GM21447 (cell line): ENCODE measurements around the gene RASGRP2.
"Not testable (repeated sequence)": the region's sequence is repeated elsewhere in the genome, so short reads cannot be mapped to it uniquely, and the experiment has no call there.

ENCODE experiments used
- ATAC-seq: cut with Tn5 transposase; IDR thresholded peaks from one replicate; pipeline ENCODE4 v1.9.1; 2021; ENCODE audit not compliant: unreplicated experiment

The RASGRP2 gene

GRCh38 chr11:64720640-64721358 is 23.1 kb downstream of the RASGRP2 start:
- no peak for ATAC-seq

GRCh38 chr11:64720167-64720566 is 23.8 kb downstream of the RASGRP2 start:
- ATAC-seq, result no peak

DNA sequence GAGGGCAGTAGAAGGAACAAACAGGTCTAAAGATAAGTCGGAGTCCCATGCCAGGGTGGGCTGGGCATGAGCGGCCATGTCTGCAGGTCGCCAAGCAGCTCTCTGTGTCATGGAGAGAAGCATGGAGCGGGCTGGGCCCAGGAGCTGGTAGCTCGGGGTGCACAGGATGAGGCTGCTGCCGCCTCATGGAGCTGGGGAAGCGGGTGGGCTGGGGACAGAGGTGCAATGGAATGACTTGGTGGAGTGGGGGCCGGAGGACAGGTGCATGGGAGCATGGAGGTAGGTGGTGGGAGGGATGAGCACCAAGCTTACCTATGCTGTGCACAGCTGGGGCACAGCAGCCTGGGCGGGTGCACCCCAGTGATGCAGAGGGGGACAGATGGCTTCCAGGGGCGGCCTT is 24.5 kb downstream of the RASGRP2 start:
- no peak for ATAC-seq

GRCh38 chr11:64718780-64719124 is 25.2 kb downstream of the RASGRP2 start:
- no peak for ATAC-seq

- ATAC-seq, result no peak
These were observed 25.7 kb downstream of the RASGRP2 start for GRCh38 chr11:64718084-64718779.

GRCh38 chr11:64717268-64717578 is 26.7 kb downstream of the RASGRP2 start:
- ATAC-seq, result no peak

DNA sequence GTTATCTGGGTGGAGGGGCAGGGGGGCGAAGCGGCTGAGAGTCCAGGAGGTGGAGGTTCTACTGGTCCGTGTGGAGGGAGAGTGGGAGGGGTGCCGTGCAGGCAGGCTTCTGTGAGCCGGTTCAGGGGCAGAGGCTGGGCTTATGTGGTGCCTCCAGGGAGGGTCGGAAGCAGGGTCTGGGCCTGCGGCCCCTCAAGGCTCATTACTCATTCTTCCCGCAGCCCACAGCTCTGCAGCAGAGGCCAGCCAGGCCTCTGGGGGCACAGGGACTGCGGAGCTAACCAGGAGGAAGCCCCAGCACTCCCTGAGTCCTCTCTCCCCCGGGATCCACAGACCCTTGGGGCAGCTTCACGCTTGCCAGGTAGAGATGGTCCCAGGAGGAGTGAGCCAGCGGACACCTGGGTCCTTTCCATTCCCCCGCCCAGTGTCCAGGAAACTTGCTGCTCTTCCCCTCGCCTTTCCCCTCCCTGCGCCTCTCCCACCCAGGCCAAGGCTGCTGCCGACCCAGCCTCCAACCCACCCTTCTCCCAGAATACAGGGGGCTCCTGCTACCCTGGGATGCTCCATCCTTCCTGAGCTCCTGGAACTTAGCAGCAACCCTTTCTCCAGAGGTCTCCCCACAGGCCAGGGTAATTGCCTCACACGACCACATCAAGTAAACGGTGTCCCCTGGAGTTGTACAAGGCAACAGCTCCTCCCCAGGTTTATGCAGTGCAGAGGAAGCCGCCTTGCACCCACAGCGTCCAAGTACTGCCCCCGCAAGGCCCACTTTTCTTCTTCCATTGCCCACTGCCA is 27.3 kb downstream of the RASGRP2 start:
- no peak for ATAC-seq

DNA sequence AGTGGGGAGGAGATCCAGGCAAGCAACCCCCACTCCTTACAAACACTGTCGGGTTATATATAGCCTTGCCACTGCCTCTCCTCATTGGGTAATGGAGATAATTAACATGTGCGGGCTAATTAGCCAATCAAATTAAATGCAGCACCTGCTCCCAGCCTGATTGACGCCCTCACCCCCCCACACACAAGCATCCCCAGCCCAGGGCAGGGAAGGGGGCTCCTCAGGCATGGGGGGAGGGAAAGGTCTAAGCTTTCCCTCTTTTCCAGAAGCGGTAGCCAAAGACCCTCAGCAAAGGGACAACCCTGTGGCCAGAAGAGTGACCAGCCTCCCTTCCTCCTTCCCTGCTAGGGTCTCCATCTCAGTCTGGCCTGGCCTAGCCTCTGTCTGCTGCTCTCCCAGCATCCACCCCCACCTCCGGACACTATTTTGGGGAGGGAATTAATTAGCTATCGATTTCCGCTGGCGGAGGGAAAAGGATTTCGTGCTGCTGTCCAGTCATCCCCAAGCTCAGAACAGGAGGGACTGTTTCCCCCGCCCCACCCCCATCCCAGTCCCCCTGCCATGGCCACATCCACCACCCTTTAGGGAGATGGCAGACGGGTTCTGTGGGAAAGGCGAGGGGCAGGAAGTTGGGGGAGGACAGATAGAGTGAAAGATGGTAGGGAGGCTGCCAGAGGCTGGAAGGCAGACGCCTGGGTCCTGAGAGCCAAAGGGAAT is 28.0 kb downstream of the RASGRP2 start:
- no peak for ATAC-seq

GRCh38 chr11:64715110-64715509 is 28.8 kb downstream of the RASGRP2 start:
- no peak for ATAC-seq

GRCh38 chr11:64714666-64715065 is 29.3 kb downstream of the RASGRP2 start:
- no peak for ATAC-seq

GRCh38 chr11:64713781-64714363 is 30.1 kb downstream of the RASGRP2 start:
- ATAC-seq, result no peak

- no peak for ATAC-seq
These were observed 30.8 kb downstream of the RASGRP2 start for GRCh38 chr11:64713016-64713707.

- no peak for ATAC-seq
These were observed 31.4 kb downstream of the RASGRP2 start for GRCh38 chr11:64712430-64713015.

DNA sequence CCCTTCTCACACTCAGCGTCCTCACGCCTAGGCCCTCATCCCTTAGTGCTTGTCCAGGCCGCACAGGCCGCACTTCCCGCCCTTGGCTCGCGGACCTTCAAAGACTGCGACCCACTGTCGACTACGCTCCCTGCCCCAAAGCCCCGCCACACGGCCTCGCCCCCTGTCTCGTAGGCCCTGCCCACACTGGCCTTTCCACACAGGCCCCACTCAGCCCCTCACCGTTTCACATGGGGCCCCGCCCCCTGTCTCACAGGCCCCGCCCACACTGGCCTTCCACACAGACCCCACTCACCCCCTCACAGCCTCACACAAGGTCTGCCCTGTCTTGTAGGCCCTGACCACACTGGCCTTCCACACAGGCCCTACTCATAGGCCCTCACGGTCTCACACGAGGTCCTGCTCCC is 32.0 kb downstream of the RASGRP2 start:
- no peak for ATAC-seq

DNA sequence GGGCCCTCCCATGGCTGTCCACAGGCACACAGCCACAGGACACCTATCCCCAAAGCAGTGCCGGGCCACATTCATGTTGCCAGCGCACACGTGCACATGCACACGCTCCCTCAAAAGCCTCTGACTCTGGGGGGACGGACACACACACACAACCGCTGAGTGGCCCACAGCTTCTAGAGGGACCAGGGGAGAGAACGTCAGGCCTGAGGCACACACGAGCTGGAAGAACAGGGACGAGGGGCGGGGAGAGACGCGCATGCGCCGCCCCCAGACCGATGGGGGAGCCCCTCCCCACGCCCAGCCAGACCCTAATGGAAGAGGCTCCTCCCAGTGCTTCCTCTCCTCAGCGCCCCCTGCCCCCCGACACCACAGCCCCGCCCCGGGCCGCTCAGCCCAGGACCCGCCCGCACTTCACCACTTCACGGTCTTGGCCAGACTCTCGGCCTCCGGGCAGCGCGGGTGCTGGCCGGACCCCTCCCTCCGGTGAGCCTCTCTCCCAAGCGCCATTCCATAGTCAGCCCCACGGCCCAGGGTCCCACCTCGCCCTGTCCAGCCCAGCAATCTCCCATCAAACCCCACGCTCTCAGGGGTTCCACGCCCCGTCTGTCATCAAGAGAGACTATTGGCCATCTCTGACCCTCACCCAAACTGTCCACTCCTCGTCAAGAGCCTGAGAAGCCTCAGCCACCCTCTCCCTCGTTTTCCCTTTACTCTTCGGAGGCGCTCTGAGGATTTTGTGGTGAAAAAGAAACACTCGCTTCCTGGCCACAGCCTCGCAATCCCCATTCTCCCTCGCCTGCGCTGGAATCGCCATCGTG is 32.6 kb downstream of the RASGRP2 start:
- ATAC-seq, result no peak

DNA sequence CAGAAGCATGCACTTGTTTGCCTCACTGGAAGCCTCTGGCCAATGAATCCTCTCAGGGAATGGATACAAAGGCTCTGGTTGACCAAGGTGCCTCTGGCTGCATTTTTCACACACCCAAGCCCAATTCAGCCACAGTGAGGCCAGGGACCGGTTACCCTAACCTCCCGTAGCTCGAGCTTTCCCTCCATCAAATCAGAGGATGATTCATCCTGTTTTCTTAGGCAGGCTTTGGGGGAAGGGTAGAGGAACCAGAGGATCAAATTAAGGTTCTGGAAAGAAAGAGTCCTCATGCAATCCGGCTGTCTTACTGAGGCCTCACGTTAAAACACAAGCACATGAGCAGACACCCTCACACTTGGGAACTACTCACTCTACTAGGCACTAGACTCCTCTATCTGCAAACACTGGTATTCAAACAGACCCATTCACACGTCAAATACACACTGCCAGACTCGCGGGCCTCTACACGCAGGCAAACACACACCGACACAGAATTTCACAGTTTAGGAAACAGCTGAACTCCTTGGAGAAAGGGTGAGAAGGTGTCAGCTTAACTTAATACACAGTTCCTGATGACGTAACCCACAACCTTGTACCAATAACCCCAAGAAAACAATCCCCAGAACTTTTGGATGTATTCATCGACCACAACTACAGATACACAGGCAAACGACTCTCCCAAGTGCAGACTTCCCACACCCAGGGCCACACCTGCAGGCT is 33.4 kb downstream of the RASGRP2 start:
- no peak for ATAC-seq

- no peak for ATAC-seq
These were observed 38.4 kb downstream of the RASGRP2 start for GRCh38 chr11:64705501-64705900.

- no peak for ATAC-seq
These were observed 40.9 kb downstream of the RASGRP2 start for GRCh38 chr11:64703048-64703447.

GRCh38 chr11:64701956-64702355 is 42.0 kb downstream of the RASGRP2 start:
- not testable (repeated sequence) for ATAC-seq
